GM12878 (cell line): Measurements from ENCODE around the gene CNKSR1. TPM values are rescaled to one million over a fixed set of nuclear protein-coding genes. Genes with fewer than 3 reads are reported as not detected.

ENCODE experiments used
- EGR1 ChIP-seq, 2 experiments: IDR thresholded peaks; 1 replicate in 1 of 2; 2 replicates in 1 of 2; pipeline ENCODE4 v1.6.1; 2011 to 2012; ENCODE audit warnings: low read depth in 2 of 2, low read length in 2 of 2, borderline replicate concordance in 1 of 2, mild to moderate bottlenecking in 1 of 2, moderate library complexity in 1 of 2
- HDAC6 ChIP-seq: fragments of 200-600 bp; sonication (generic); IDR thresholded peaks from one replicate; pipeline ENCODE4 v1.8.0; 2017; ENCODE audit warnings: antibody characterized with exemption; ENCODE audit not compliant: unreplicated experiment
- MYC ChIP-seq: IDR thresholded peaks from 2 replicates; pipeline ENCODE4 v1.6.1; 2011; ENCODE audit warnings: mild to moderate bottlenecking, low read length, moderate library complexity, inconsistent platforms; ENCODE audit not compliant: insufficient read depth, insufficient replicate concordance, insufficient read length, severe bottlenecking
- NR2F1 ChIP-seq: fragments of 450-650 bp; conservative IDR thresholded peaks from 2 replicates; pipeline ENCODE4 v1.6.1; 2017; ENCODE audit warnings: mild to moderate bottlenecking
- NRF1 ChIP-seq: conservative IDR thresholded peaks from 2 replicates; pipeline ENCODE4 v1.6.1; 2011; ENCODE audit warnings: mild to moderate bottlenecking, low read depth, low read length, improper control_type of control experiment
- RFX5 ChIP-seq: IDR thresholded peaks from 2 replicates; pipeline ENCODE4 v1.6.1; 2011; ENCODE audit warnings: low read depth, low read length, improper control_type of control experiment
- SMARCA5 ChIP-seq: fragments of 450-650 bp; IDR thresholded peaks from 2 replicates; pipeline ENCODE4 v1.6.1; 2017; ENCODE audit warnings: mild to moderate bottlenecking
- SMC3 ChIP-seq: IDR thresholded peaks from 2 replicates; pipeline ENCODE4 v1.6.1; 2011; ENCODE audit warnings: low read length, improper control_type of control experiment, borderline replicate concordance
- SREBF1 ChIP-seq: IDR thresholded peaks from 2 replicates; pipeline ENCODE4 v1.6.1; 2012; ENCODE audit warnings: mild to moderate bottlenecking, low read length
- SUPT20H ChIP-seq: IDR thresholded peaks from 2 replicates; pipeline ENCODE4 v1.6.1; 2011; ENCODE audit warnings: low read depth, mild to moderate bottlenecking, low read length, moderate library complexity, borderline replicate concordance; ENCODE audit not compliant: control insufficient read depth
- YBX1 ChIP-seq: fragments of 450-650 bp; IDR thresholded peaks from 2 replicates; pipeline ENCODE4 v1.6.1; 2016; ENCODE audit warnings: antibody characterized with exemption
- polyA plus RNA-seq, 11 experiments: library from polyadenylated mRNA; depleted of rRNA in 4 of 11; unstranded in 6 of 11; stranded (reverse) in 5 of 11; fragments of >200 nt; fragmentation: Nextera tagmentation in 4 of 11; fragmentation: Illumina TruSeq in 1 of 11; extraction: Ambion mirVana in 4 of 11; extraction: Trizol in 1 of 11; gene quantifications; 1 replicate in 1 of 11; 2 replicates in 10 of 11; pipeline versions ENCODE4 v1.2.1 to v1.2.3, GENCODE V29; 2011 to 2016; ENCODE audit warnings: inconsistent platforms in 2 of 11, missing spikeins in 2 of 11, low read depth in 1 of 11
- total RNA-seq, 4 experiments: library from RNA; depleted of rRNA in 3 of 4; stranded (reverse); fragments of >200 nt in 3 of 4; fragmentation: Illumina TruSeq in 1 of 4; extraction: Trizol in 1 of 4; gene quantifications; 2 replicates each; pipeline versions ENCODE4 v1.2.1 to v1.2.3, GENCODE V29; 2013 to 2021
- TF ChIP-seq, protein P1 (sequence below): fragments of 450-650 bp; IDR thresholded peaks from 2 replicates; pipeline ENCODE4 v1.6.1; 2017; ENCODE audit warnings: mild to moderate bottlenecking, low read depth, inconsistent platforms; ENCODE audit not compliant: poor library complexity, severe bottlenecking
- TF ChIP-seq, protein P2 (sequence below): fragments of 450-650 bp; IDR thresholded peaks from 2 replicates; pipeline ENCODE4 v1.6.1; 2017; ENCODE audit warnings: mild to moderate bottlenecking, moderate library complexity

Gene CNKSR1
- total and polyA plus RNA-seq, 10 of the 15 experiments (the other 5 are each of a cell fraction or from before 2014, with no cell fraction given), result 0.06 to 1.2 (median 0.86) TPM

DNA sequence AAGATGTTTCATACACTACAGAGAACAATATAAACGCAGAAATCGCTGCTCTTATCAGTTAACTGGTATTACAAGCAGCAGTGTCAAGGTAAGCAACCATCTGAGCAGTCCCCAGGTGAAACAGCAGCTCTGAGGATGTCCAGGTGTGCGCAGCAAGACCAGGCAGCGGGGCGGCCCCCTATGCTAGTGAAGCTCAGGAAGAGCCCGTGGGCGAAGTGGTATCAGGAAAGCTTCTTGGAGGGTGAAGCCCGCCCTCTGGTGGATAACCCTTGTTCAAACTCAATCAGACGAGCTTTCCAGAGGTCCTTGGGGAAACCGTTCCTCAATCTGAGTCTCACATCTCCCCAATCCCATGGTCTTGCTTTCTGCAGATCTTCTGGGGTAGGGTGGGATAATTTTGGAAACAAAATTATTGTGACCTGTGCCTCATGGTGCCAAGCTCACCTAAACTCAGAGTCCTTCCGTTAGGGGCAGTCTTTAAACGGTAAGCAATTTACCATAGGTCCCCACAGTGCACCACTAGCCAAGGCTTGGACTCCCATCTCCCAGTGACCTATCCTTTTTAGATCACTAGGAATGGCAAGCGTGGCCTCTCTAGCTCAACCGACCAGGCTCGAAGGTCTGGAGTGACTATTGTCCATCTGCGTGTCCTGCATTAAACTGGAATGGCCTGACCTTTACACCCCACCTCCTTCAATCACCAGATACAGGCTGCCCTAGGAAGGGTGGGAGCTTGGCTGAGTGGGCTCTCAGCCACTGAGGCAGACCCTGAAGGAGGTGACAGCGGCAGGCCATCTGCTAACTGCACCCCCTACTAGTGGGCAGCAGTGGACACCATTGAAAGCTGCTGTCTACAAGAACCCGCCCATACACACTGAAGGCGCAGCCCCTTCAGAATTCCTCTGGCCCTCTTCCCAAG is 32.0 kb upstream of the CNKSR1 start (continued):
- TF ChIP-seq EGR1 (IDR thresholded peaks at IDR 0.05; ENCODE audit: borderline replicate concordance in 1 of 2, low read depth in 2 of 2, low read length in 2 of 2), result peak in 1 of 2 experiments; percentile 36; a peak in 1 of 3 replicates
- TF ChIP-seq HDAC6, result no peak
- peak; percentile 97 for TF ChIP-seq SMC3
- TF ChIP-seq, protein P1, sequence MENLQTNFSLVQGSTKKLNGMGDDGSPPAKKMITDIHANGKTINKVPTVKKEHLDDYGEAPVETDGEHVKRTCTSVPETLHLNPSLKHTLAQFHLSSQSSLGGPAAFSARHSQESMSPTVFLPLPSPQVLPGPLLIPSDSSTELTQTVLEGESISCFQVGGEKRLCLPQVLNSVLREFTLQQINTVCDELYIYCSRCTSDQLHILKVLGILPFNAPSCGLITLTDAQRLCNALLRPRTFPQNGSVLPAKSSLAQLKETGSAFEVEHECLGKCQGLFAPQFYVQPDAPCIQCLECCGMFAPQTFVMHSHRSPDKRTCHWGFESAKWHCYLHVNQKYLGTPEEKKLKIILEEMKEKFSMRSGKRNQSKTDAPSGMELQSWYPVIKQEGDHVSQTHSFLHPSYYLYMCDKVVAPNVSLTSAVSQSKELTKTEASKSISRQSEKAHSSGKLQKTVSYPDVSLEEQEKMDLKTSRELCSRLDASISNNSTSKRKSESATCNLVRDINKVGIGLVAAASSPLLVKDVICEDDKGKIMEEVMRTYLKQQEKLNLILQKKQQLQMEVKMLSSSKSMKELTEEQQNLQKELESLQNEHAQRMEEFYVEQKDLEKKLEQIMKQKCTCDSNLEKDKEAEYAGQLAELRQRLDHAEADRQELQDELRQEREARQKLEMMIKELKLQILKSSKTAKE, result no peak
- TF ChIP-seq SUPT20H, result no peak
- no peak for TF ChIP-seq MYC
- no peak for TF ChIP-seq YBX1
- no peak for TF ChIP-seq SMARCA5
- TF ChIP-seq NRF1, result no peak
- no peak for TF ChIP-seq RFX5
- TF ChIP-seq SREBF1, result no peak
- no peak for TF ChIP-seq NR2F1
- TF ChIP-seq, protein P2, sequence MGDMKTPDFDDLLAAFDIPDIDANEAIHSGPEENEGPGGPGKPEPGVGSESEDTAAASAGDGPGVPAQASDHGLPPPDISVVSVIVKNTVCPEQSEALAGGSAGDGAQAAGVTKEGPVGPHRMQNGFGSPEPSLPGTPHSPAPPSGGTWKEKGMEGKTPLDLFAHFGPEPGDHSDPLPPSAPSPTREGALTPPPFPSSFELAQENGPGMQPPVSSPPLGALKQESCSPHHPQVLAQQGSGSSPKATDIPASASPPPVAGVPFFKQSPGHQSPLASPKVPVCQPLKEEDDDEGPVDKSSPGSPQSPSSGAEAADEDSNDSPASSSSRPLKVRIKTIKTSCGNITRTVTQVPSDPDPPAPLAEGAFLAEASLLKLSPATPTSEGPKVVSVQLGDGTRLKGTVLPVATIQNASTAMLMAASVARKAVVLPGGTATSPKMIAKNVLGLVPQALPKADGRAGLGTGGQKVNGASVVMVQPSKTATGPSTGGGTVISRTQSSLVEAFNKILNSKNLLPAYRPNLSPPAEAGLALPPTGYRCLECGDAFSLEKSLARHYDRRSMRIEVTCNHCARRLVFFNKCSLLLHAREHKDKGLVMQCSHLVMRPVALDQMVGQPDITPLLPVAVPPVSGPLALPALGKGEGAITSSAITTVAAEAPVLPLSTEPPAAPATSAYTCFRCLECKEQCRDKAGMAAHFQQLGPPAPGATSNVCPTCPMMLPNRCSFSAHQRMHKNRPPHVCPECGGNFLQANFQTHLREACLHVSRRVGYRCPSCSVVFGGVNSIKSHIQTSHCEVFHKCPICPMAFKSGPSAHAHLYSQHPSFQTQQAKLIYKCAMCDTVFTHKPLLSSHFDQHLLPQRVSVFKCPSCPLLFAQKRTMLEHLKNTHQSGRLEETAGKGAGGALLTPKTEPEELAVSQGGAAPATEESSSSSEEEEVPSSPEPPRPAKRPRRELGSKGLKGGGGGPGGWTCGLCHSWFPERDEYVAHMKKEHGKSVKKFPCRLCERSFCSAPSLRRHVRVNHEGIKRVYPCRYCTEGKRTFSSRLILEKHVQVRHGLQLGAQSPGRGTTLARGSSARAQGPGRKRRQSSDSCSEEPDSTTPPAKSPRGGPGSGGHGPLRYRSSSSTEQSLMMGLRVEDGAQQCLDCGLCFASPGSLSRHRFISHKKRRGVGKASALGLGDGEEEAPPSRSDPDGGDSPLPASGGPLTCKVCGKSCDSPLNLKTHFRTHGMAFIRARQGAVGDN, result no peak
- TF ChIP-seq, all 136 proteins: peak for 7
